OCI-LY7 (cell line): ENCODE results near the gene ZNF786. TPM values are rescaled to one million over a fixed set of nuclear protein-coding genes. Genes with fewer than 3 reads are reported as not detected.
"Not testable (repeated sequence)": the region's sequence is repeated elsewhere in the genome, so short reads cannot be mapped to it uniquely, and the experiment has no call there.

Experiments
- BruUV-seq: library from RNA; stranded (reverse); fragments of 400-500 nt; replicated peaks from 2 replicates; lab custom pipeline; 2021; lab: Mats Ljungman, UMichigan
- CTCF ChIA-PET: fragments of 300-600 bp; sonication (Branson Sonifier 250); formaldehyde crosslinking; loops from one replicate; lab custom pipeline; 2022; ENCODE audit warnings: antibody characterized with exemption; ENCODE audit not compliant: unreplicated experiment; lab: Charles Lee
- POLR2A ChIA-PET: fragments of 300-600 bp; sonication (Branson Sonifier 250); formaldehyde crosslinking; loops from one replicate; lab custom pipeline; 2022; ENCODE audit warnings: antibody characterized with exemption; lab: Charles Lee
- DNase-seq: peaks from one replicate; pipeline ENCODE4 v3.0.0-alpha.2; 2015; ENCODE audit warnings: low spot score
- H2AFZ ChIP-seq: fragments of 200-600 bp; sonication (generic), shearing (Covaris generic); 2 replicates; pipeline ENCODE4 v1.6.1; 2014; ENCODE audit warnings: mild to moderate bottlenecking, antibody characterized with exemption, low read length, moderate library complexity
- H3K27ac ChIP-seq: fragments of 200-600 bp; sonication (generic); 2 replicates; pipeline ENCODE4 v1.5.1; 2014; ENCODE audit warnings: mixed run types, low read depth, mild to moderate bottlenecking, moderate library complexity, low read length, inconsistent platforms; ENCODE audit not compliant: poor library complexity, severe bottlenecking
- H3K36me3 ChIP-seq: fragments of 200-600 bp; sonication (generic); 2 replicates; pipeline ENCODE4 v1.6.1; 2014; ENCODE audit warnings: mild to moderate bottlenecking, antibody characterized with exemption, low read length, moderate library complexity, mixed read lengths; ENCODE audit not compliant: insufficient read depth
- H3K4me1 ChIP-seq: fragments of 200-600 bp; sonication (generic); 2 replicates; pipeline ENCODE4 v1.5.1; 2014; ENCODE audit warnings: mild to moderate bottlenecking, low read length; ENCODE audit not compliant: insufficient read depth, poor library complexity, severe bottlenecking
- H3K4me2 ChIP-seq: fragments of 200-600 bp; sonication (generic); 2 replicates; pipeline ENCODE4 v1.6.1; 2014; ENCODE audit warnings: mild to moderate bottlenecking, low read length
- H3K4me3 ChIP-seq: fragments of 200-600 bp; sonication (generic); 2 replicates; pipeline ENCODE4 v1.5.1; 2014; ENCODE audit warnings: mild to moderate bottlenecking, low read depth, low read length; ENCODE audit not compliant: poor library complexity, severe bottlenecking
- H3K79me2 ChIP-seq: fragments of 200-600 bp; sonication (generic); 2 replicates; pipeline ENCODE4 v1.6.1; 2016; ENCODE audit warnings: low read depth, mild to moderate bottlenecking, low read length, moderate library complexity, mixed read lengths; ENCODE audit not compliant: insufficient read depth
- H3K9me2 ChIP-seq: fragments of 200-600 bp; sonication (generic); 2 replicates; pipeline ENCODE4 v1.6.1; 2016; ENCODE audit warnings: mild to moderate bottlenecking, low read length, mixed read lengths; ENCODE audit not compliant: insufficient read depth
- H3K9me3 ChIP-seq: fragments of 200-600 bp; sonication (generic); 2 replicates; pipeline ENCODE4 v1.6.1; 2014; ENCODE audit warnings: mild to moderate bottlenecking, mixed run types, low read length, mixed read lengths
- H4K20me1 ChIP-seq: fragments of 200-600 bp; sonication (generic); 2 replicates; pipeline ENCODE4 v1.6.1; 2014; ENCODE audit warnings: mild to moderate bottlenecking, antibody characterized with exemption, low read length, moderate library complexity, mixed read lengths; ENCODE audit not compliant: insufficient read depth
- CTCF ChIP-seq: fragments of 200-600 bp; sonication (generic); conservative IDR thresholded peaks from 2 replicates; pipeline ENCODE4 v1.5.1; 2014; ENCODE audit warnings: mild to moderate bottlenecking, antibody characterized with exemption, low read length, moderate library complexity, mixed read lengths
- EZH2phosphoT487 ChIP-seq: fragments of 200-600 bp; sonication (generic); IDR thresholded peaks from 2 replicates; pipeline ENCODE4 v1.6.1; 2018; ENCODE audit warnings: low read depth, borderline replicate concordance, mild to moderate bottlenecking, mixed run types, antibody characterized with exemption, low read length, moderate library complexity, mixed read lengths
- intact Hi-C: fragments of 100-400 bp; cut with micrococcal nuclease; formaldehyde crosslinking; loops from one replicate; pipeline ENCODE4 v1.10.0; 2022; ENCODE audit not compliant: unreplicated experiment
- total RNA-seq, 2 experiments: library from RNA; depleted of rRNA in 1 of 2; stranded (reverse); fragments of >200 nt in 1 of 2; shearing (Covaris generic) in 1 of 2; gene quantifications; 2 replicates each; pipeline ENCODE4 v1.2.3, GENCODE V29; 2014 to 2022

ZNF786 gene
- total RNA-seq, 2 experiments from 2014 or later: 5.1 to 7.7 TPM

- Histone ChIP-seq H4K20me1 (no peaks in the 10 kb centered on the region), H3K9me2 (no peaks in the 10 kb centered on the region), H3K79me2 (no peaks in the 10 kb centered on the region), H3K27ac (no peak overlapping the region), H3K4me2 (no peak overlapping the region), H3K4me1 (no peaks in the 10 kb centered on the region), H3K4me3 (no peak overlapping the region), H2AFZ (no peak overlapping the region), H3K9me3 (peaks cover 17% of the 10 kb centered on the region; the same call in 1 of the 2 replicates), H3K36me3 (no peaks in the 10 kb centered on the region)
- intact Hi-C loops: no loop called here
- TF ChIP-seq CTCF (no peak), EZH2phosphoT487 (no peak)
- BruUV-seq: no TSS peak
- ChIA-PET POLR2A (interaction anchor here (0.7 kb wide), 1 partner anchor 952 kb away, joined by 3 read pairs; no protein-coding TSS in a partner anchor), CTCF (no interaction called here)
- DNase-seq: no peak
These were observed 53.8 kb downstream of the ZNF786 start for GRCh38 chr7:149036676-149037075.

- intact Hi-C loops: no loop called here
- no peak overlapping the region for H3K4me2 ChIP-seq
- peaks cover 6% of the 10 kb centered on the region; the same call in 1 of the 2 replicates for H3K9me3 ChIP-seq
- H3K4me3 ChIP-seq: no peak overlapping the region
- peaks cover 12% of the 10 kb centered on the region for H3K4me1 ChIP-seq
- no peak for DNase-seq
- H3K79me2 ChIP-seq: peaks cover 17% of the 10 kb centered on the region
- POLR2A ChIA-PET: no interaction called here
- no TSS peak for BruUV-seq
- CTCF ChIA-PET: no interaction called here
- H3K36me3 ChIP-seq: no peaks in the 10 kb centered on the region
- H3K27ac ChIP-seq: no peak overlapping the region
- H4K20me1 ChIP-seq: no peaks in the 10 kb centered on the region
- no peaks in the 10 kb centered on the region for H3K9me2 ChIP-seq
- no peak overlapping the region for H2AFZ ChIP-seq
- TF ChIP-seq EZH2phosphoT487: no peak
- no peak for TF ChIP-seq CTCF
These were observed 59.1 kb downstream of the ZNF786 start for GRCh38 chr7:149031353-149031910.

DNA sequence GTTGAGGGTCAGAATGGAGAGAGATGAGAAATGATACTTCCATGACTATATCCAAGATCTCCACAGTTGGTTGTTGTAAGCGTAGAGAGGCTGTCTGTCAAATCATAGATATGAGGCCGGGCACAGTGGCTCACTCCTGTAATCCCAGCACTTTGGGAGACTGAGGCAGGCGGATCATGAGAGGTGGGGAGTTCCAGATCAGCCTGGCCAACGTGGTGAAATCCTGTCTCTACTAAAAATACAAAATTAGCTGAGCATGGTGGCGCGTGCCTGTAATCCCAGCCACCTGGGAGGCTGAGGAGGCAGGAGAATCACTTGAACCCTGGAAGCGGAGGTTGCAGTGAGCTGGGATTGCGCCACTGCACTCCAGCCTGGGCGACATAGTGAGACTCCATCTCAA is 60.1 kb downstream of the ZNF786 start:
- Histone ChIP-seq H3K79me2 (peaks cover 26% of the 10 kb centered on the region), H3K4me1 (peaks cover 22% of the 10 kb centered on the region)
- BruUV-seq, H4K20me1 ChIP-seq, CTCF ChIA-PET, H2AFZ ChIP-seq, H3K36me3 ChIP-seq, H3K27ac ChIP-seq, H3K9me2 ChIP-seq, H3K4me3 ChIP-seq, intact Hi-C loops, H3K9me3 ChIP-seq, DNase-seq, H3K4me2 ChIP-seq: not testable (repeated sequence)
- POLR2A ChIA-PET: interaction anchor here (0.7 to 1.7 kb wide), 2 partner anchors 15 to 95 kb away, joined by 4 read pairs; no protein-coding TSS in a partner anchor
